Right atrium auricular region (tissue), 2 donors: ENCODE data around the gene VPS54. TPM values are rescaled to one million over a fixed set of nuclear protein-coding genes. Genes with fewer than 3 reads are reported as not detected.
A peak's percentile ranks its signal among the peaks of the same experiment; 100 is the strongest.

Experiments
- DNase-seq: peaks from one replicate; pipeline ENCODE4 v3.0.0-alpha.2; 2019; ENCODE audit warnings: low spot score
- H3K27ac ChIP-seq, 2 donors: fragments of 200-600 bp; sonication (generic); 1 replicate in 1 of 2; 2 replicates in 1 of 2; pipeline ENCODE4 v1.5.1; 2016 to 2019
- H3K27me3 ChIP-seq, 2 donors: fragments of 200-600 bp; sonication (generic); one replicate each; pipeline versions ENCODE4 v1.5.1 to v1.6.0; 2017 to 2019
- H3K36me3 ChIP-seq: fragments of 200-600 bp; sonication (generic); one replicate; pipeline ENCODE4 v1.5.1; 2016
- H3K4me1 ChIP-seq, 2 donors: fragments of 200-600 bp; sonication (generic); one replicate each; pipeline versions ENCODE4 v1.5.1 to v1.6.0; 2017 to 2019
- H3K4me3 ChIP-seq, 2 donors: fragments of 200-600 bp; sonication (generic); 1 replicate in 1 of 2; 2 replicates in 1 of 2; pipeline ENCODE4 v1.5.1; 2017 to 2019; ENCODE audit warnings: mild to moderate bottlenecking in 1 of 2, moderate library complexity in 1 of 2
- H3K9me3 ChIP-seq, 2 donors: fragments of 200-600 bp; sonication (generic); one replicate each; pipeline ENCODE4 v1.5.1; 2019
- CTCF ChIP-seq, 2 donors: fragments of 200-600 bp; sonication (generic); IDR thresholded peaks; one replicate each; pipeline ENCODE4 v1.5.1; 2019; ENCODE audit warnings: antibody characterized with exemption in 2 of 2
- total RNA-seq, 2 donors: library from RNA; depleted of rRNA; stranded (reverse); fragments of >200 nt; gene quantifications; one replicate each; pipeline ENCODE4 v1.1.0, GENCODE V29; 2016

Gene VPS54
- total RNA-seq = 10 to 100 TPM; 10.9 to 12.5 TPM

- Histone ChIP-seq H3K9me3 (no peaks in the 10 kb centered on the region), H3K4me1 (peaks cover 0 to 41% of the 10 kb centered on the region in 2 donors), H3K36me3 (no peaks in the 10 kb centered on the region), H3K4me3 (peak within 1 kb of the TSS; percentile 71 to 81), H3K27ac (peak within 1 kb of the TSS; percentile 96 to 97), H3K27me3 (no peaks in the 10 kb centered on the region)
- DNase-seq = peak; percentile 60
- TF ChIP-seq CTCF (IDR thresholded peaks at IDR 0.05) = peak in 1 of 2 donors; percentile 17
Measured at GRCh38 chr2:64019083-64019974, at the start of gene VPS54. Gene VPS54, minus strand, starts transcription at chr2:64019428. Its CDS starts 35,429 bp downstream, at chr2:63983999.

- Histone ChIP-seq H3K36me3 (no peaks in the 10 kb centered on the region), H3K4me1 (peaks cover 0 to 16% of the 10 kb centered on the region in 2 donors), H3K27ac (no peak overlapping the region), H3K4me3 (no peak overlapping the region), H3K27me3 (no peaks in the 10 kb centered on the region), H3K9me3 (no peaks in the 10 kb centered on the region)
- no peak for DNase-seq
- no peak for TF ChIP-seq CTCF (IDR thresholded peaks at IDR 0.05)
Measured at GRCh38 chr2:64067326-64067725, 48.1 kb upstream of the VPS54 start.

- Histone ChIP-seq H3K4me3 (no peak overlapping the region), H3K9me3 (no peaks in the 10 kb centered on the region), H3K27ac (peak overlapping the region in 1 of 2 donors; percentile 53)
Measured at GRCh38 chr2:64065516-64065915, 46.3 kb upstream of the VPS54 start.

GRCh38 chr2:64063924-64064331, 44.7 kb upstream of the VPS54 start:
- H3K4me3 ChIP-seq = no peak overlapping the region
- H3K36me3 ChIP-seq = no peaks in the 10 kb centered on the region
- H3K27me3 ChIP-seq = no peaks in the 10 kb centered on the region
- peaks cover 0 to 16% of the 10 kb centered on the region in 2 donors for H3K4me1 ChIP-seq
- TF ChIP-seq CTCF (IDR thresholded peaks at IDR 0.05) = no peak
- DNase-seq = no peak
- H3K27ac ChIP-seq = peak overlapping the region; percentile 53 to 60
- no peaks in the 10 kb centered on the region for H3K9me3 ChIP-seq

More at GRCh38 chr2:64065516-64065915, 46.3 kb upstream of the VPS54 start:
- no peak for DNase-seq
- H3K27me3 ChIP-seq = no peaks in the 10 kb centered on the region
- H3K36me3 ChIP-seq = no peaks in the 10 kb centered on the region
- no peak for TF ChIP-seq CTCF (IDR thresholded peaks at IDR 0.05)
- peaks cover 0 to 16% of the 10 kb centered on the region in 2 donors for H3K4me1 ChIP-seq

GRCh38 chr2:64063454-64063853, 44.2 kb upstream of the VPS54 start:
- Histone ChIP-seq H3K4me1 (peaks cover 0 to 16% of the 10 kb centered on the region in 2 donors), H3K36me3 (no peaks in the 10 kb centered on the region), H3K9me3 (no peaks in the 10 kb centered on the region), H3K27me3 (no peaks in the 10 kb centered on the region), H3K4me3 (no peak overlapping the region), H3K27ac (peak overlapping the region; percentile 53 to 60)
- no peak for TF ChIP-seq CTCF (IDR thresholded peaks at IDR 0.05)
- no peak for DNase-seq
